ENCODE data around the gene ARFGAP1.

- TF ChIP-seq, protein P1, sequence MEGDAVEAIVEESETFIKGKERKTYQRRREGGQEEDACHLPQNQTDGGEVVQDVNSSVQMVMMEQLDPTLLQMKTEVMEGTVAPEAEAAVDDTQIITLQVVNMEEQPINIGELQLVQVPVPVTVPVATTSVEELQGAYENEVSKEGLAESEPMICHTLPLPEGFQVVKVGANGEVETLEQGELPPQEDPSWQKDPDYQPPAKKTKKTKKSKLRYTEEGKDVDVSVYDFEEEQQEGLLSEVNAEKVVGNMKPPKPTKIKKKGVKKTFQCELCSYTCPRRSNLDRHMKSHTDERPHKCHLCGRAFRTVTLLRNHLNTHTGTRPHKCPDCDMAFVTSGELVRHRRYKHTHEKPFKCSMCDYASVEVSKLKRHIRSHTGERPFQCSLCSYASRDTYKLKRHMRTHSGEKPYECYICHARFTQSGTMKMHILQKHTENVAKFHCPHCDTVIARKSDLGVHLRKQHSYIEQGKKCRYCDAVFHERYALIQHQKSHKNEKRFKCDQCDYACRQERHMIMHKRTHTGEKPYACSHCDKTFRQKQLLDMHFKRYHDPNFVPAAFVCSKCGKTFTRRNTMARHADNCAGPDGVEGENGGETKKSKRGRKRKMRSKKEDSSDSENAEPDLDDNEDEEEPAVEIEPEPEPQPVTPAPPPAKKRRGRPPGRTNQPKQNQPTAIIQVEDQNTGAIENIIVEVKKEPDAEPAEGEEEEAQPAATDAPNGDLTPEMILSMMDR (IDR thresholded peaks at IDR 0.05) = no peak
- no peak for TF ChIP-seq POLR2A (IDR thresholded peaks at IDR 0.05)
These were observed 37.8 kb upstream of the ARFGAP1 start for GRCh38 chr20:63234693-63235398.

All from vagina (tissue), 2 donors.